ENCODE data around the gene FNIP1.
"Not testable (repeated sequence)": the region's sequence is repeated elsewhere in the genome, so short reads cannot be mapped to it uniquely, and the experiment has no call there.

FNIP1 gene

GRCh38 chr5:131787736-131788135, 9.1 kb downstream of the FNIP1 start:
- Histone ChIP-seq H3K4me1 (no peaks in the 10 kb centered on the region), H3K27me3 (no peaks in the 10 kb centered on the region), H3K9ac (no peak overlapping the region), H3K27ac (no peak overlapping the region), H3K36me3 (peaks cover 11% of the 10 kb centered on the region), H4K20me1 (peaks cover 90% of the 10 kb centered on the region), H3K9me3 (peaks cover 16% of the 10 kb centered on the region), H3K4me3 (no peak overlapping the region), H3K4me2 (no peak overlapping the region)
- TF ChIP-seq Cebpa-rat (IDR thresholded peaks at IDR 0.05), result no peak

- Histone ChIP-seq H3K9me3 (peaks cover 21% of the 10 kb centered on the region), H3K9ac (no peak overlapping the region), H3K4me1 (no peaks in the 10 kb centered on the region), H3K27ac (no peak overlapping the region), H3K4me3 (no peak overlapping the region), H3K27me3 (no peaks in the 10 kb centered on the region), H4K20me1 (peaks cover 86% of the 10 kb centered on the region), H3K4me2 (no peak overlapping the region), H3K36me3 (peaks cover 16% of the 10 kb centered on the region)
- TF ChIP-seq Cebpa-rat (IDR thresholded peaks at IDR 0.05), result no peak
These were observed 9.7 kb downstream of the FNIP1 start for GRCh38 chr5:131786900-131787692.

- H3K4me2 ChIP-seq, result no peak overlapping the region
These were observed 10.8 kb downstream of the FNIP1 start for GRCh38 chr5:131786036-131786435.

GRCh38 chr5:131783874-131784273, 12.9 kb downstream of the FNIP1 start:
- no peak overlapping the region for H3K4me2 ChIP-seq
- no peak overlapping the region for H3K27ac ChIP-seq
- H3K36me3 ChIP-seq, result peaks cover 28% of the 10 kb centered on the region
- H3K27me3 ChIP-seq, result no peaks in the 10 kb centered on the region
- no peak overlapping the region for H3K9ac ChIP-seq
- H4K20me1 ChIP-seq, result peaks cover 74% of the 10 kb centered on the region
- H3K4me1 ChIP-seq, result no peaks in the 10 kb centered on the region
- no peak overlapping the region for H3K4me3 ChIP-seq
- TF ChIP-seq Cebpa-rat (IDR thresholded peaks at IDR 0.05), result no peak
- peaks cover 34% of the 10 kb centered on the region for H3K9me3 ChIP-seq

More at GRCh38 chr5:131786036-131786435, 10.8 kb downstream of the FNIP1 start:
- H3K4me3 ChIP-seq, result no peak overlapping the region
- no peaks in the 10 kb centered on the region for H3K27me3 ChIP-seq
- H3K9ac ChIP-seq, result no peak overlapping the region
- peaks cover 86% of the 10 kb centered on the region for H4K20me1 ChIP-seq
- H3K36me3 ChIP-seq, result peaks cover 27% of the 10 kb centered on the region
- H3K4me1 ChIP-seq, result no peaks in the 10 kb centered on the region
- no peak overlapping the region for H3K27ac ChIP-seq
- peaks cover 32% of the 10 kb centered on the region for H3K9me3 ChIP-seq
- TF ChIP-seq Cebpa-rat (IDR thresholded peaks at IDR 0.05), result no peak

GRCh38 chr5:131783357-131783756, 13.5 kb downstream of the FNIP1 start:
- peaks cover 33% of the 10 kb centered on the region for H3K9me3 ChIP-seq
- no peak overlapping the region for H3K9ac ChIP-seq
- H4K20me1 ChIP-seq, result peaks cover 68% of the 10 kb centered on the region
- no peaks in the 10 kb centered on the region for H3K27me3 ChIP-seq
- no peaks in the 10 kb centered on the region for H3K4me1 ChIP-seq
- no peak overlapping the region for H3K4me3 ChIP-seq
- no peak for TF ChIP-seq Cebpa-rat (IDR thresholded peaks at IDR 0.05)
- peaks cover 28% of the 10 kb centered on the region for H3K36me3 ChIP-seq
- no peak overlapping the region for H3K27ac ChIP-seq
- H3K4me2 ChIP-seq, result no peak overlapping the region

- no peaks in the 10 kb centered on the region for H3K27me3 ChIP-seq
- no peak overlapping the region for H3K27ac ChIP-seq
- no peak overlapping the region for H3K4me2 ChIP-seq
- no peaks in the 10 kb centered on the region for H3K4me1 ChIP-seq
- no peak overlapping the region for H3K4me3 ChIP-seq
- peaks cover 38% of the 10 kb centered on the region for H3K9me3 ChIP-seq
- peaks cover 26% of the 10 kb centered on the region for H3K36me3 ChIP-seq
- H4K20me1 ChIP-seq, result peaks cover 67% of the 10 kb centered on the region
- no peak for TF ChIP-seq Cebpa-rat (IDR thresholded peaks at IDR 0.05)
- no peak overlapping the region for H3K9ac ChIP-seq
These were observed 14.1 kb downstream of the FNIP1 start for GRCh38 chr5:131782717-131783116.

GRCh38 chr5:131778141-131778540, 18.7 kb downstream of the FNIP1 start:
- H3K9ac ChIP-seq, H3K4me3 ChIP-seq, H3K27ac ChIP-seq, H3K4me1 ChIP-seq, H3K27me3 ChIP-seq, H3K4me2 ChIP-seq: not testable (repeated sequence)
- Histone ChIP-seq H3K9me3 (peaks cover 46% of the 10 kb centered on the region), H4K20me1 (peaks cover 71% of the 10 kb centered on the region), H3K36me3 (peaks cover 41% of the 10 kb centered on the region)

- Histone ChIP-seq H3K4me3 (no peak overlapping the region), H3K36me3 (peaks cover 28% of the 10 kb centered on the region), H3K27me3 (no peaks in the 10 kb centered on the region), H3K4me1 (peaks cover 5% of the 10 kb centered on the region; the same call in 1 of the 2 replicates), H3K27ac (no peak overlapping the region), H3K4me2 (no peak overlapping the region), H4K20me1 (peaks cover 80% of the 10 kb centered on the region), H3K9me3 (peaks cover 38% of the 10 kb centered on the region), H3K9ac (no peak overlapping the region)
- TF ChIP-seq Cebpa-rat (IDR thresholded peaks at IDR 0.05), result no peak
These were observed 20.4 kb downstream of the FNIP1 start for GRCh38 chr5:131776450-131776849.

GRCh38 chr5:131774652-131775367, 22.0 kb downstream of the FNIP1 start:
- no peak overlapping the region for H3K4me2 ChIP-seq
- H3K4me3 ChIP-seq, result no peak overlapping the region
- H3K9me3 ChIP-seq, result peaks cover 27% of the 10 kb centered on the region
- no peak overlapping the region for H3K9ac ChIP-seq
- peaks cover 18% of the 10 kb centered on the region for H3K4me1 ChIP-seq
- H3K27ac ChIP-seq, result no peak overlapping the region
- no peak for TF ChIP-seq Cebpa-rat (IDR thresholded peaks at IDR 0.05)
- no peaks in the 10 kb centered on the region for H3K27me3 ChIP-seq
- H4K20me1 ChIP-seq, result peaks cover 82% of the 10 kb centered on the region
- H3K36me3 ChIP-seq, result peaks cover 18% of the 10 kb centered on the region

GRCh38 chr5:131773805-131774204, 23.0 kb downstream of the FNIP1 start:
- Histone ChIP-seq H4K20me1 (peaks cover 91% of the 10 kb centered on the region), H3K27ac (no peak overlapping the region)

More at GRCh38 chr5:131773805-131774204, 23.0 kb downstream of the FNIP1 start:
- Histone ChIP-seq H3K36me3 (peaks cover 18% of the 10 kb centered on the region), H3K9ac (no peak overlapping the region), H3K4me2 (no peak overlapping the region), H3K9me3 (peaks cover 19% of the 10 kb centered on the region), H3K4me1 (peaks cover 25% of the 10 kb centered on the region), H3K4me3 (no peak overlapping the region), H3K27me3 (no peaks in the 10 kb centered on the region)
- TF ChIP-seq Cebpa-rat (IDR thresholded peaks at IDR 0.05), result no peak

Data from BLaER1 (cell line).